ENCODE results near the gene NEURL1B. TPM values are rescaled to one million over a fixed set of nuclear protein-coding genes. Genes with fewer than 3 reads are reported as not detected.

The NEURL1B gene
- polyA plus RNA-seq, 1 of the 3 experiments (the other 2 are of a cell fraction): 2.8 TPM

GRCh38 chr5:172688349-172689217 lies 47.5 kb downstream of the NEURL1B start:
- Histone ChIP-seq H3K9me3 (no peaks in the 10 kb centered on the region), H3F3A (replicated peaks; ENCODE audit: insufficient read depth) (no peaks in the 10 kb centered on the region), H3K9me2 (no peaks in the 10 kb centered on the region), H3K36me3 (replicated peaks in 1 of 2; ENCODE audit: control insufficient read depth in 1 of 2, insufficient read depth in 2 of 2, low read length in 1 of 2) (no peaks in the 10 kb centered on the region), H3K27me3 (ENCODE audit: insufficient read depth) (no peaks in the 10 kb centered on the region), H3K4me3 (ENCODE audit: low read depth in 2 of 2, low read length in 1 of 2) (no peak overlapping the region), H3K79me2 (ENCODE audit: insufficient read depth) (no peaks in the 10 kb centered on the region), H4K20me1 (ENCODE audit: insufficient read depth) (no peaks in the 10 kb centered on the region), H3K9ac (no peak overlapping the region), H3K27ac (ENCODE audit: low read depth in 2 of 2, low read length in 1 of 2) (peak overlapping the region in 1 of 2 experiments; percentile 62; a peak in 1 of 4 replicates), H3K4me2 (no peak overlapping the region), H3K4me1 (ENCODE audit: control insufficient read depth in 1 of 2, insufficient read depth in 2 of 2, low read depth in 1 of 2, low read length in 1 of 2) (peaks cover 0 to 24% of the 10 kb centered on the region in 2 experiments; a peak in 2 of 4 replicates), H2AFZ (ENCODE audit: low read depth) (no peak overlapping the region)
- 82% methylated on average over 11 of the region's 11 CpGs for WGBS (ENCODE audit: low lambda C conversion rate)
- DNase-seq: peak; percentile 68
- CTCF ChIA-PET: interaction anchor here (0.7 to 5.6 kb wide), 4 partner anchors 8 to 209 kb away, joined by 3 to 44 read pairs (median 3); partner anchors contain the start of gene NEURL1B
- TF ChIP-seq USF2 (IDR thresholded peaks at IDR 0.05; ENCODE audit: borderline replicate concordance, low read depth, low read length): no peak
- TF ChIP-seq SIN3A (IDR thresholded peaks at IDR 0.05; ENCODE audit: borderline replicate concordance, low read depth, low read length): no peak
- TF ChIP-seq NFIC (IDR thresholded peaks at IDR 0.05; ENCODE audit: borderline replicate concordance): no peak
- TF ChIP-seq SMC3 (IDR thresholded peaks at IDR 0.05; ENCODE audit: low read depth, low read length): no peak
- TF ChIP-seq RFX5 (IDR thresholded peaks at IDR 0.05; ENCODE audit: low read length): no peak
- TF ChIP-seq USF1 (IDR thresholded peaks at IDR 0.05; ENCODE audit: borderline replicate concordance, low read depth): no peak
- TF ChIP-seq YY1 (IDR thresholded peaks at IDR 0.05; ENCODE audit: low read depth): no peak
- POLR2A ChIA-PET: interaction anchor here (0.5 kb wide), 1 partner anchor 160 kb away, joined by 3 read pairs; no protein-coding TSS in a partner anchor

GRCh38 chr5:172689218-172689572 lies 48.1 kb downstream of the NEURL1B start:
- no peaks in the 10 kb centered on the region for H4K20me1 ChIP-seq (ENCODE audit: insufficient read depth)
- 95% methylated on average over 7 of the region's 7 CpGs for whole genome bisulfite sequencing (ENCODE audit: low lambda C conversion rate)
- no peak overlapping the region for H2AFZ ChIP-seq (ENCODE audit: low read depth)
- no peaks in the 10 kb centered on the region for H3K27me3 ChIP-seq (ENCODE audit: insufficient read depth)
- H3K4me2 ChIP-seq: no peak overlapping the region
- ChIA-PET POLR2A (no interaction called here), CTCF (interaction anchor here (0.7 to 5.6 kb wide), 4 partner anchors 8 to 210 kb away, joined by 3 to 44 read pairs (median 3); partner anchors contain the start of gene NEURL1B)
- H3K36me3 ChIP-seq (replicated peaks in 1 of 2; ENCODE audit: control insufficient read depth in 1 of 2, insufficient read depth in 2 of 2, low read length in 1 of 2): no peaks in the 10 kb centered on the region
- H3K9me3 ChIP-seq: no peaks in the 10 kb centered on the region
- H3F3A ChIP-seq (replicated peaks; ENCODE audit: insufficient read depth): no peaks in the 10 kb centered on the region
- H3K9me2 ChIP-seq: no peaks in the 10 kb centered on the region
- TF ChIP-seq RFX5 (IDR thresholded peaks at IDR 0.05; ENCODE audit: low read length): no peak
- TF ChIP-seq USF1 (IDR thresholded peaks at IDR 0.05; ENCODE audit: borderline replicate concordance, low read depth): no peak
- TF ChIP-seq YY1 (IDR thresholded peaks at IDR 0.05; ENCODE audit: low read depth): no peak
- H3K4me1 ChIP-seq (ENCODE audit: control insufficient read depth in 1 of 2, insufficient read depth in 2 of 2, low read depth in 1 of 2, low read length in 1 of 2): peaks cover 0 to 24% of the 10 kb centered on the region in 2 experiments; a peak in 2 of 4 replicates
- DNase-seq: no peak
- H3K9ac ChIP-seq: no peak overlapping the region
- no peak overlapping the region for H3K4me3 ChIP-seq (ENCODE audit: low read depth in 2 of 2, low read length in 1 of 2)
- peak overlapping the region in 1 of 2 experiments; percentile 62; a peak in 1 of 4 replicates for H3K27ac ChIP-seq (ENCODE audit: low read depth in 2 of 2, low read length in 1 of 2)
- no peaks in the 10 kb centered on the region for H3K79me2 ChIP-seq (ENCODE audit: insufficient read depth)
